GM12873 (cell line): ENCODE data around the gene LSR.

Source experiments
- TF ChIP-seq, protein P1 (sequence below): IDR thresholded peaks from 2 replicates; pipeline ENCODE4 v1.5.1; 2012; ENCODE audit warnings: low read depth, mild to moderate bottlenecking, moderate library complexity, low read length, control low read depth; ENCODE audit not compliant: insufficient read depth; ENCODE audit errors: missing control alignments

LSR gene

DNA sequence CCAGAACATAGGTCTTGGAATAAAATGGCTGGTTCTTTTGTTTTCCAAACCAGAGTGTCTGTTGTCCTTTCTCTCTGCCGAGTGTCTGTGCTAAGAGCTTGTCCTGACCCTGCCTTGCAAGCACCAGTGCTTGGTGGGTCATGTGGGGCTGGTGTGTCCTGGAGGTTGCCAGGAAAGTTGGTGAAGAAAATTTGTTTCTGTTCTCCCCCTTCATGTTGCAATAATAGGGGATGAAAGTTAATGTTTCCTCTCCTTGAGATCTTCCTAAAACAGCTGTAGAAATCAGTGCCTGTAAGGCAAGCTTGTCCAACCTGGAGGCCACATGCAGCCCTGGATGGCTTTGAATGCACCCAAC lies 36.3 kb downstream of the LSR start:
- TF ChIP-seq, protein P1, sequence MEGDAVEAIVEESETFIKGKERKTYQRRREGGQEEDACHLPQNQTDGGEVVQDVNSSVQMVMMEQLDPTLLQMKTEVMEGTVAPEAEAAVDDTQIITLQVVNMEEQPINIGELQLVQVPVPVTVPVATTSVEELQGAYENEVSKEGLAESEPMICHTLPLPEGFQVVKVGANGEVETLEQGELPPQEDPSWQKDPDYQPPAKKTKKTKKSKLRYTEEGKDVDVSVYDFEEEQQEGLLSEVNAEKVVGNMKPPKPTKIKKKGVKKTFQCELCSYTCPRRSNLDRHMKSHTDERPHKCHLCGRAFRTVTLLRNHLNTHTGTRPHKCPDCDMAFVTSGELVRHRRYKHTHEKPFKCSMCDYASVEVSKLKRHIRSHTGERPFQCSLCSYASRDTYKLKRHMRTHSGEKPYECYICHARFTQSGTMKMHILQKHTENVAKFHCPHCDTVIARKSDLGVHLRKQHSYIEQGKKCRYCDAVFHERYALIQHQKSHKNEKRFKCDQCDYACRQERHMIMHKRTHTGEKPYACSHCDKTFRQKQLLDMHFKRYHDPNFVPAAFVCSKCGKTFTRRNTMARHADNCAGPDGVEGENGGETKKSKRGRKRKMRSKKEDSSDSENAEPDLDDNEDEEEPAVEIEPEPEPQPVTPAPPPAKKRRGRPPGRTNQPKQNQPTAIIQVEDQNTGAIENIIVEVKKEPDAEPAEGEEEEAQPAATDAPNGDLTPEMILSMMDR: no peak

DNA sequence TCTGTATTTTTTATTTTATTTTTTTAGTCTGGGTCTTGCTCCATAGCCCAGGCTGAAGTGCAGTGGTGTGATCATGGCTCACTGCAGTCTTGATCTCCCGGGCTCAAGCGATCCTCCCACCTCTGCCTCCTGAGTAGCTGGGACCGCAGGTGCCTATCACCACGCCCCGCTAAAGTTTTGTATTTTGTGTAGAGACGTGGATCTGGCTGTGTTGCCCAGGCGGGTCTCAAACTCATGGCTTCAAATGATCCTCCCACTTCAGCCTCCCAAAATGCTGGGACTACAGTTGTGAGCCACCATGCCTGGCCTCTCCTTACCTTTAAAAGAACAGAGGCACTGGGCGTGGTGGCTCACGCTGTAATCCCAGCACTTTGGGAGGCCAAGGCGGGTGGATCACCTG lies 38.9 kb downstream of the LSR start:
- TF ChIP-seq, protein P1: no peak

DNA sequence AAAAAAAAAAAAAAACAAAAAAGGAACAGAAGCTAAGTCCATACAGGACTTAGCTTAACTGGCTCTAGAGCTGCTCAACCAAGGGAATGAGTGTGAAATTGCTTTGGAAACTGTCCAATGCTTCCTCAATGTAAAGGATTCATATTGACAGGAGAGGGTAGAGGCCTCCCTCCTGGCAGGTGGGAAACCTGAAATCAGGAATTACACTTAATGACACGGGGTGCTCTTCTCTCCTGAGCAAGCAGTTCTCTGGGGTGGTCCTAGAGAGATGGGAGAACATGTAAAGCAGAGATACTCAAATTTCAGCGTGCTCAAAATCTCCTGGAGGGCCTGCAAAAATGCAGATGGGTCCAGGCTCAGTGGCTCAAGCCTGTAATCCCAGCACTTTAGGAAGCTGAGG lies 39.5 kb downstream of the LSR start:
- TF ChIP-seq, protein P1: no peak

DNA sequence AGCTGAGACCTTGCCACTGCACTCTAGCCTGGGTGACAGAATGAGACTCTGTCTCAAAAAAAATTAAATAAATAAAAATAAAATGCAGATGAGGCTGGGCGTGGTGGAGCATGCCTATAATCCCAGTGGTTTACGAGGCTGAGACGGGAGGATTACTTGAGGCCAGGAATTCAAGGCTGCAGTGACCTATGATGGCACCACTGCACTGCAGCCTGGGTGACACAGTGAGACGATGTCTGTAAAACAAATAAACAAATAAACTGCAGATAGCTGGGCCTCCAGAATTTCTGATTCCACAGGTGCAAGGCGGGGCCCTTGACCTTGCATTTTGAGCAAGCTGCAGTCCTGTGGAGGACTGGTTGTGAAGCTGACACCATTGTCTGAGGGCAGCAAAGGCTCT lies 40.1 kb downstream of the LSR start:
- TF ChIP-seq, protein P1: no peak

DNA sequence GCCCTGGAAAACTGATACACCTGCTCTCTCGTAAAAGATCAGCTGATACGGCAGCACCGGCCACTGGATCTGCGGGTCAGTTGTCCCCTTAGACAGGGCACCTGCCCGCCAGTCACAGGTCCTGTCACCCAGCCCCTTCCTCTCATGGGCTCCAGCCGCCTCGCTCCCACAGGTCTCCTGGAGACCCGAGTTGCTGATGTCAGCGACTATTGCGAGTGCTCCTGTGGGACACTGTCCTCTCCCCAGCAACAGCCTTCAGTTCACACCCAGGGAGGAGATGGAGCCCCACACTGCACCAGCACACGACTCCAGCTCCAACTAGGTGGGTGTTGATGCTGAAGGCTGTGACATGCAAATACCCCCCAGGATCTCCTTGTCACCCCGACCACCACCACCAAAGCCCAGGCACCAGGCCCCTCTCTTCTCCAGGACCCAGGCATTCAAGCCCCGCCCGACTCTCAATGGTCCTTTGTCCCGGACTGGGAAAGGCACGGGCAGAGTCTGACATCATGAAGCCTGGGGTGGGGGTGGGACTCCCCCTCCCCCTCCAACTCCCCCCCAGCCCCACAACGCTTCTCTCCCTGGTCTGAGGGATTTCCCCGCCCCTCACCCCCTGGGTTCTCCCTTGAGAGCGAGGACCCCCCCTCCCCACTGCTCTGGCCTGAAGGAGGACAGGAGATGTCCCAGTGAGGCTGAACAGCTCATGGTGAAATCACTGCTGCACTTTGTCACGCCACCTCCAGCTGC lies 41.8 kb downstream of the LSR start:
- TF ChIP-seq, protein P1: no peak

DNA sequence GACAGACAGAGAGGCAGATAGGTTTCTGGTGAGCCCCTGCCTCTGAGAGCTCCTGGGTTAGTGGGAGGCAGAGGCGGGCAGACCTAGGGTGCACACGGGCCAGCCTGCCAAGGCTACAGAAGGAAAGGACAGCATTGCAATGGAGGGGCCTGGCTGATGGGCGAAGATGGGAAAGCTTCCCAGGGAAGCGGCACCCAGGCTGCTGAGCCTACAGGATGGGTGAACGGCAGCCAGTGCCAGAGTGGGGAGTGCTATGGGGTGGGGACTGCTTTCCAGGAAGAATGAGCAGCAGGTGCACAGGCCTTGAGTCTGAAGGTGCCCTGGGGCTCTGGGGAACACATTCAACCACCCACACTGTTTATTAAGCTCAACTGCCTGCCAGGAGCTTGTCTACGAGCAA lies 42.5 kb downstream of the LSR start:
- TF ChIP-seq, protein P1: no peak

DNA sequence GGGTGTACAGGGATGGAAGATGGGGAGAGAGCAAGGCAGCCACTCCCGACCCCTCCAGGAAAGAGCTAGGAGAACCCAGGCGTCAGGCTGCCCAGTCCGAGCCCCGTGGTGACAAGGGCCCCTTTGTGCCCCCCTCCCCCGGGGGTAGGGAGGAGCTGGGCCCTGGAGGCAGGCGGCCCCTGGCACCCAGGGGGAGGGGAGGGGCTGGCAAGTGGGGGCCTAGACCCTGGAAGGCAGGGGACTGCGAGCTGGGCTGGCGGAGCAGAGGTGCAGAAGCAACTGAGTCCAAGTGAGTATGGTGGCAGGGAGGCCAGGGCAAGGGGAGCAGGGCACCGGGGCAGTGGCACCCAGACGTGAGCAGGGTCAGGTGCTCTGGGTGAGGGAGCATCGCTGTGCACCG lies 43.1 kb downstream of the LSR start, which contains the start of gene MAG:
MAG (plus strand) TSS at position 246 of the 400 bp plus-strand sequence. CDS start 3,248 bp downstream, outside the sequence.
- TF ChIP-seq, protein P1: no peak
